HAP-1 (cell line): Measurements from ENCODE around the gene E2F2.

Source experiments
- DNase-seq, 2 experiments: peaks; one replicate each; pipeline ENCODE4 v3.0.0-alpha.2; 2016 to 2020; ENCODE audit warnings: low spot score in 2 of 2
- H3K27me3 ChIP-seq: fragments of 250-450 bp; sonication (Bioruptor Pico); 2 replicates; pipeline ENCODE4 v1.5.1; 2020; ENCODE audit warnings: low read depth, mild to moderate bottlenecking, moderate library complexity
- H3K36me3 ChIP-seq: fragments of 250-450 bp; sonication (Bioruptor Pico); replicated peaks from 2 replicates; pipeline ENCODE4 v1.5.1; 2020; ENCODE audit warnings: mild to moderate bottlenecking
- H3K4me1 ChIP-seq: fragments of 250-450 bp; sonication (Bioruptor Pico); 2 replicates; pipeline ENCODE4 v1.5.1; 2020; ENCODE audit warnings: mild to moderate bottlenecking
- H3K4me3 ChIP-seq: fragments of 250-450 bp; sonication (Bioruptor Pico); 2 replicates; pipeline ENCODE4 v1.5.1; 2020; ENCODE audit warnings: mild to moderate bottlenecking, moderate library complexity
- H3K9me3 ChIP-seq: fragments of 250-450 bp; sonication (Bioruptor Pico); 2 replicates; pipeline ENCODE4 v1.5.1; 2020; ENCODE audit warnings: mild to moderate bottlenecking, moderate library complexity
- in situ Hi-C: fragments of 300-500 bp; cut with MboI; formaldehyde crosslinking; loops from 3 replicates; pipeline ENCODE4 v1.14.3; 2020; ENCODE audit warnings: low sequenced_read_pairs, inconsistent platforms, mixed read lengths

E2F2 gene

GRCh38 chr1:23484253-23485001 is 46.6 kb downstream of the E2F2 start:
- H3K4me3 ChIP-seq, result peak overlapping the region; percentile 41
- no peaks in the 10 kb centered on the region for H3K9me3 ChIP-seq
- H3K4me1 ChIP-seq, result peaks cover 22% of the 10 kb centered on the region
- in situ Hi-C loops, result no loop called here
- peak; percentile 95 to 99 for DNase-seq
- H3K27me3 ChIP-seq, result no peaks in the 10 kb centered on the region
- no peaks in the 10 kb centered on the region; the same call in 1 of the 2 replicates for H3K36me3 ChIP-seq

GRCh38 chr1:23483321-23484252 is 47.4 kb downstream of the E2F2 start, which contains the start of gene ASAP3:
TSS of gene ASAP3 (minus strand) at chr1:23484179. CDS start at chr1:23484133, 46 bp downstream.
- Histone ChIP-seq H3K4me3 (peak within 1 kb of the TSS; percentile 48), H3K4me1 (peaks cover 23% of the 10 kb centered on the region), H3K9me3 (no peaks in the 10 kb centered on the region), H3K27me3 (no peaks in the 10 kb centered on the region), H3K36me3 (no peaks in the 10 kb centered on the region; the same call in 1 of the 2 replicates)
- in situ Hi-C loops, result no loop called here
- peak; percentile 68 to 81 for DNase-seq

DNA sequence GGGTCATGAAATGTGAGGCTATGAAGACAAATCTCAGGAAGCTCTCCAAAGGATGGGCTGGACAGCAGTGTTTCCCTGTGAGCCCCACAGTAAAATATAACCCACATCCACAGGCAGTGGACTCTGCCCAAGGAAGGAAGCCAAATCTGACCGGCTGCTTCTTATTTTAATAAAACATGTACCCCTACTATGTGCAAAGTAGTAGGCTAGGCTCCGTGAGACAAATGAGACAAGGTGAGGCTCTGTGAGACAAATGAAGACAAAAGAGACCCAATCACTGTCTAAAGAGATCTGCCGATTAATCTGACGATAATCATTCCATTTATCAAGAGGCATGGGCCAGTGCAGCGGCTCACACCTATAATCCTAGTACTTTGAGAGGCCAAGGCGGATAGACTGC is 49.1 kb downstream of the E2F2 start:
- Histone ChIP-seq H3K27me3 (no peaks in the 10 kb centered on the region), H3K36me3 (no peaks in the 10 kb centered on the region; the same call in 1 of the 2 replicates), H3K9me3 (no peaks in the 10 kb centered on the region), H3K4me3 (no peak overlapping the region), H3K4me1 (peaks cover 23% of the 10 kb centered on the region)
- in situ Hi-C loops, result no loop called here
- no peak for DNase-seq

DNA sequence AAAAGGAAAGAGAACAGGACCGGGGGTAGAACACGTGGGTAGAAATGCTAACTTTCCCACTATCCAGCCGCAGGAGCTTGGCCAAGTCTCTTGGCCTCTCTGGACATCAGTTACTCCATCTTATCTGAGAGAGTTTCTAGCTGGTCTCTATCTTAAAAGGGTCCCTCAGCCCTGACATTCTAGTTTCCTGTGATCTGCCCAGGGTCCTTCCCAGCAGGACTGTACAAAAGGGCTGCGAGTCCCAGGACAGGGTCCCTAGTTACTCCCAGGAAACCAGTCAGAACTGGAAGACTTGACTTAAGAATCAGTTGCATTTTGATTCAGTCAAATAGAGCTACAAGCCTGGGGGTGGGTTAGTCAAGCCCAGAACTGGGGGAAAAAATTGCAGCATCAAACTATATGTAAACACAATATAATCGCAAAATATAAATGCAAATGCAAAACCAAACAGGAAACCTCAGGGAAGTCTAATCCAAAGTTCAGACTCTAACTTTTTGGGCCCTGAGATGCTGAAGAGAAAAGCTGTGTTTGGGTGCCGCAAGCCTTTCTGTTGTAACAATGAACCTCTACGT is 49.9 kb downstream of the E2F2 start:
- DNase-seq, result no peak
- Histone ChIP-seq H3K27me3 (no peaks in the 10 kb centered on the region), H3K4me1 (peaks cover 23% of the 10 kb centered on the region), H3K36me3 (no peaks in the 10 kb centered on the region; the same call in 1 of the 2 replicates), H3K9me3 (no peaks in the 10 kb centered on the region), H3K4me3 (no peak overlapping the region)
- in situ Hi-C loops, result no loop called here

DNA sequence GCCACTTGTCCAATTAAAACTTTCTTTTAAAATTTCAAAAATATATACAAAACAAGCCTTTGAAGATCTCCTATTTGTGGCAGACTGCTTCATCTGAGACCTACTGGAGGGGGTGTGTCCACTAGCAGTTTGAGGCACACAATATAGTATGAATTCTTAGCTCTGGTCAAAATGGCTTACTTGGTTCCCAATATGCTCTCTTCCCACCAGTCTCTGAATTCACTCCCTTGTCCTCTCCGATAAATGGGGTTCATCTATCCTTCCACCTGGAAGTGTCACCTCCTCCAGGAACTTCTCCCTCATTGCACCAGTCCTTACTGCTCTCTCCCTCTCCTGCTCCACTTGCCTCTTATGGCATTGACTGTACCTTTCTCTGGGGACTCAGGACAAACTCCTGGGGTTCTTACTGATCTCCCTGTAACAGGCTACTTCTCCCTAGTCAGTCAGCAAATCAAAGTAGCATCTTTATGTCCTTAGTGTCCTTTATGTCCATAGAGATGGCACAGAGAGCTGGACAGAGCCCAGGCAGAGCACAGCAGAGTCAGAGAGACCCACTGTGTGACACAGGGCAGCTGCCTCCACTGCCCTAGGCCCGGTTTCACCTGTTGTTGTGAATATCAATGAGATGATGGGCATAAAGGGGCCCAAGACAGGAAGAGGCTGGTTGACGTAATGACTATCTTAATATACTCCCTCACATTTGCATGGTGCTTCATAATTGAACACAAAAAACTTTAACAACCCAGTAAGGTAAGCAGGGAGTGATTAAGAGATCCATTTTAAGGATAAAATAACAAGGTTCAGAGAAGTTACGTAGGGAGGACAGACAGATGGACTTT is 50.6 kb downstream of the E2F2 start:
- Histone ChIP-seq H3K9me3 (no peaks in the 10 kb centered on the region), H3K27me3 (no peaks in the 10 kb centered on the region), H3K4me1 (peaks cover 19% of the 10 kb centered on the region), H3K36me3 (no peaks in the 10 kb centered on the region; the same call in 1 of the 2 replicates), H3K4me3 (no peak overlapping the region)
- DNase-seq, result no peak
- in situ Hi-C loops, result no loop called here

- H3K4me3 ChIP-seq, result no peak overlapping the region
- peaks cover 11% of the 10 kb centered on the region for H3K4me1 ChIP-seq
- DNase-seq, result no peak
- H3K36me3 ChIP-seq, result no peaks in the 10 kb centered on the region; the same call in 1 of the 2 replicates
- H3K27me3 ChIP-seq, result no peaks in the 10 kb centered on the region
- in situ Hi-C loops, result no loop called here
- no peaks in the 10 kb centered on the region for H3K9me3 ChIP-seq
Observed at GRCh38 chr1:23479666-23479941, 51.4 kb downstream of the E2F2 start.

- Histone ChIP-seq H3K27me3 (no peaks in the 10 kb centered on the region), H3K9me3 (no peaks in the 10 kb centered on the region), H3K4me3 (no peak overlapping the region), H3K36me3 (no peaks in the 10 kb centered on the region; the same call in 1 of the 2 replicates), H3K4me1 (peaks cover 11% of the 10 kb centered on the region)
- in situ Hi-C loops, result no loop called here
- no peak for DNase-seq
Observed at GRCh38 chr1:23478896-23479665, 52.0 kb downstream of the E2F2 start.

- Histone ChIP-seq H3K36me3 (no peaks in the 10 kb centered on the region; the same call in 1 of the 2 replicates), H3K4me3 (no peak overlapping the region), H3K27me3 (no peaks in the 10 kb centered on the region), H3K4me1 (peaks cover 9% of the 10 kb centered on the region), H3K9me3 (no peaks in the 10 kb centered on the region)
- DNase-seq, result no peak
- in situ Hi-C loops, result no loop called here
Observed at GRCh38 chr1:23477359-23478144, 53.5 kb downstream of the E2F2 start.

GRCh38 chr1:23475641-23476040 is 55.4 kb downstream of the E2F2 start:
- no peaks in the 10 kb centered on the region for H3K36me3 ChIP-seq
- no peaks in the 10 kb centered on the region for H3K9me3 ChIP-seq
- H3K4me1 ChIP-seq, result peaks cover 3% of the 10 kb centered on the region
- in situ Hi-C loops, result no loop called here
- H3K4me3 ChIP-seq, result no peak overlapping the region
- no peak for DNase-seq
- H3K27me3 ChIP-seq, result no peaks in the 10 kb centered on the region

GRCh38 chr1:23475134-23475628 is 55.9 kb downstream of the E2F2 start:
- DNase-seq, result no peak
- peaks cover 3% of the 10 kb centered on the region for H3K4me1 ChIP-seq
- in situ Hi-C loops, result no loop called here
- H3K36me3 ChIP-seq, result no peaks in the 10 kb centered on the region
- H3K9me3 ChIP-seq, result no peaks in the 10 kb centered on the region
- H3K27me3 ChIP-seq, result no peaks in the 10 kb centered on the region
- H3K4me3 ChIP-seq, result no peak overlapping the region

GRCh38 chr1:23473037-23473800 is 57.8 kb downstream of the E2F2 start:
- H3K4me1 ChIP-seq, result no peaks in the 10 kb centered on the region
- no peaks in the 10 kb centered on the region for H3K9me3 ChIP-seq
- DNase-seq, result no peak
- H3K27me3 ChIP-seq, result no peaks in the 10 kb centered on the region
- H3K4me3 ChIP-seq, result no peak overlapping the region
- H3K36me3 ChIP-seq, result no peaks in the 10 kb centered on the region
- in situ Hi-C loops, result no loop called here
